Measurements from ENCODE around the gene IL12RB1. TPM values are rescaled to one million over a fixed set of nuclear protein-coding genes. Genes with fewer than 3 reads are reported as not detected.

IL12RB1 gene
- total RNA-seq, 4 donors from 2014 or later, result 0.41 to 6.5 (median 0.61) TPM; not detected in 1

DNA sequence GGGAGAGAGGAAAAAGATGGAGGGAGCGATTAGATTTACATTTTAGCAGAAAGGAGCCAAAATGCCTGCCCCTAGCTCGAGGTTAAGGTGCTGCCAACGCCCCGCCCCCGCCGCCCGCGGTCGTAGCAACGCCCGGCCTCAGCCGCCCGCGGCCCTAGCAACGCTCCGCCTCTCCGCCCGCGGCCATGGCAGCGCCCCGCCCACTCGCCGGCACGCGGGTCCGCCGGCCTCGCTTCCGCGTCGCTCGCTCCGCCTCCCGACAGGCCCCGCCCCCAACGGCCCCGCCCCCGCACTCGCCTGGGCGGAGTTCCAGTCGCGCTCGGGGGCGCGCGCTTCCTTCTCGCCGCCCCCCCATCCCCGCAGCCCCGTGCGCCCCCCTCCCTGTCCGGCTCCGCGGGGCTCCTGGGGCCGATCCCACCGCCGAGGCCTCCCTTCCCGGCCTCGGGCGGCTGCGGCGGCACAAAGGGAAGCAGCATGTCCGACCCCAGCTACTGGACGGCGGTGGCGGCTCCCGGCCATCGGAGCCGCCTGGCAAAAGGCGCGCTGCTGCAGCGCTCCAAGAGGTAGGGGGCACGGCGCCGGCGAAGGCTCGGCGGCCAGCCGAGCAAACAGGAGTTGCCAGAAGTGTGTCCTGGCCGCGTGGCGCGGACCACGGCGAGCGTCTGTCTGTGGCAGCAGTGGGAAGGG lies 31.1 kb upstream of the IL12RB1 start:
- no peaks in the 10 kb centered on the region for H3K9me3 ChIP-seq
- intact Hi-C loops (cut with DNase I; ENCODE audit: low total_unique reads), result loop anchor here (5.0 to 10.0 kb wide), 2 partner anchors 44 to 127 kb away; no protein-coding TSS in a partner anchor
- peak overlapping the region; percentile 56 to 79 for H3K27ac ChIP-seq
- peak; percentile 84 to 94 for DNase-seq
- TF ChIP-seq, protein P1, sequence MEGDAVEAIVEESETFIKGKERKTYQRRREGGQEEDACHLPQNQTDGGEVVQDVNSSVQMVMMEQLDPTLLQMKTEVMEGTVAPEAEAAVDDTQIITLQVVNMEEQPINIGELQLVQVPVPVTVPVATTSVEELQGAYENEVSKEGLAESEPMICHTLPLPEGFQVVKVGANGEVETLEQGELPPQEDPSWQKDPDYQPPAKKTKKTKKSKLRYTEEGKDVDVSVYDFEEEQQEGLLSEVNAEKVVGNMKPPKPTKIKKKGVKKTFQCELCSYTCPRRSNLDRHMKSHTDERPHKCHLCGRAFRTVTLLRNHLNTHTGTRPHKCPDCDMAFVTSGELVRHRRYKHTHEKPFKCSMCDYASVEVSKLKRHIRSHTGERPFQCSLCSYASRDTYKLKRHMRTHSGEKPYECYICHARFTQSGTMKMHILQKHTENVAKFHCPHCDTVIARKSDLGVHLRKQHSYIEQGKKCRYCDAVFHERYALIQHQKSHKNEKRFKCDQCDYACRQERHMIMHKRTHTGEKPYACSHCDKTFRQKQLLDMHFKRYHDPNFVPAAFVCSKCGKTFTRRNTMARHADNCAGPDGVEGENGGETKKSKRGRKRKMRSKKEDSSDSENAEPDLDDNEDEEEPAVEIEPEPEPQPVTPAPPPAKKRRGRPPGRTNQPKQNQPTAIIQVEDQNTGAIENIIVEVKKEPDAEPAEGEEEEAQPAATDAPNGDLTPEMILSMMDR (IDR thresholded peaks at IDR 0.05), result no peak
- TF ChIP-seq POLR2A (IDR thresholded peaks at IDR 0.05), result no peak
- no peaks in the 10 kb centered on the region for H3K36me3 ChIP-seq
- H3K4me1 ChIP-seq, result peaks cover 0 to 9% of the 10 kb centered on the region in 2 donors
- H3K27me3 ChIP-seq, result no peaks in the 10 kb centered on the region
- H3K4me3 ChIP-seq, result peak overlapping the region; percentile 53 to 77

DNA sequence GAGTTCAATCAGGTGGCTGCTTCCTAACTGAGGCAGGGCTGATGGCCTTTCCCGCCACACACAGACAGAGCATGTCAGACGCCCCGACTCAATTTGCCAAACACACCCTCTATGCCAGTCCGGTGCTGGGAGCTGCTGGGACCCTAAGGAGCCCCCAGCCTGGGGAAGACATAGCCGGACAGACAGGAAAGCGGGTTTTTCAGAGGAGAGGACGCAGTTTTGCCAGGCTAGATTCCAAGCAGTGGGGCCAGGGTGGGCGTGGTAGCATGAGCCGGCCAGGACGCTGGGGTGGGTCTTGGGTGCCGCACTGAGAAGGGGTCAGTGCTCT lies 30.6 kb upstream of the IL12RB1 start:
- intact Hi-C loops (cut with DNase I; ENCODE audit: low total_unique reads), result loop anchor here (5.0 to 10.0 kb wide), 2 partner anchors 45 to 127 kb away; no protein-coding TSS in a partner anchor
- Histone ChIP-seq H3K27ac (no peak overlapping the region), H3K9me3 (no peaks in the 10 kb centered on the region), H3K36me3 (no peaks in the 10 kb centered on the region), H3K4me3 (peak overlapping the region; percentile 14 to 77), H3K4me1 (peaks cover 0 to 9% of the 10 kb centered on the region in 2 donors), H3K27me3 (no peaks in the 10 kb centered on the region)
- no peak for TF ChIP-seq POLR2A (IDR thresholded peaks at IDR 0.05)
- TF ChIP-seq, protein P1 (IDR thresholded peaks at IDR 0.05), result no peak
- no peak for DNase-seq

DNA sequence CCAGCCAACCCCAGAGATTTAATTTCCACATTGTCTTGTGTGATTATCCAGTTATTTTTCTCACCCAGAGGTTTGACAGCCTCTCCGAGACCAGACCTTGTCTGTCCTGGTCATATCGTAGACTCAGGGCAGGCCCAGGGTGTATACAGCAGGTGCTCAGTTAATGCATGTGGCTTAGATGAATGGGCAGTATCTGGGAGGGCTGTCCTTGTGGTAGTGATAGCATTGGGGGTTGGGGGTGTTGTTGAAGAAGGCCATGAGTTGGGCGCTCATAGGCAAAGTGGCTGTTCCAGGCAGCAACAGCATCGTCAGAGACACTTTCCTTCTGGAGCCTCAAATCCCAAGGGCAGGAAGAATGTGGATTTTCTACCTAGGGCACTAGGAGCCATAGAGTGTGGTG lies 27.7 kb upstream of the IL12RB1 start:
- intact Hi-C loops (cut with DNase I; ENCODE audit: low total_unique reads), result loop anchor here (10.0 kb wide), 1 partner anchor 130 kb away; no protein-coding TSS in a partner anchor
- H3K27me3 ChIP-seq, result peaks cover 0 to 12% of the 10 kb centered on the region in 2 donors
- H3K4me3 ChIP-seq, result no peak overlapping the region
- TF ChIP-seq, protein P1 (IDR thresholded peaks at IDR 0.05), result no peak
- no peak for TF ChIP-seq POLR2A (IDR thresholded peaks at IDR 0.05)
- H3K9me3 ChIP-seq, result no peaks in the 10 kb centered on the region
- DNase-seq, result no peak
- H3K36me3 ChIP-seq, result no peaks in the 10 kb centered on the region
- peaks cover 0 to 20% of the 10 kb centered on the region in 2 donors for H3K4me1 ChIP-seq
- H3K27ac ChIP-seq, result no peak overlapping the region

DNA sequence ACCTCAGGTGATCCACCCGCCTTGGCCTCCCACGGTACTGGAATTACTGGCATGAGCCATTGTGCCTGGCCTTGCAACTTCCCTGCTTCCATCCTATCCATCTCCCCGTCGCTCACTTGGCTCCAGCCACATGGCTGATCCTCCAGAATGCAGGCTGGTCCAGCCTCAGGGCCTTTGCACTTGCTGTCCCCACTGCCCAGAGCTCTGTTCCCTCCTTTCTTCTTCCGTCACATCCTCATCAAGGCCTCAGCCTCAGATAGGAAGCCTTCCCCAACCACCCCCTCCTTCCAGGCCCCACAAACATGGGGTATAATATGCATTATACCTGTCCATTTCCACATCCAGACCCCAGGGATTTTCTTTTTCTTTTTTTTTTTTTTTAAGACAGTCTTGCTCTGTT lies 27.1 kb upstream of the IL12RB1 start:
- intact Hi-C loops (cut with DNase I; ENCODE audit: low total_unique reads), result loop anchor here (10.0 kb wide), 1 partner anchor 131 kb away; no protein-coding TSS in a partner anchor
- H3K27me3 ChIP-seq, result peaks cover 0 to 12% of the 10 kb centered on the region in 2 donors
- peaks cover 0 to 20% of the 10 kb centered on the region in 2 donors for H3K4me1 ChIP-seq
- no peaks in the 10 kb centered on the region for H3K9me3 ChIP-seq
- TF ChIP-seq, protein P1 (IDR thresholded peaks at IDR 0.05), result no peak
- TF ChIP-seq POLR2A (IDR thresholded peaks at IDR 0.05), result no peak
- H3K4me3 ChIP-seq, result no peak overlapping the region
- DNase-seq, result no peak
- no peaks in the 10 kb centered on the region for H3K36me3 ChIP-seq
- H3K27ac ChIP-seq, result no peak overlapping the region

DNA sequence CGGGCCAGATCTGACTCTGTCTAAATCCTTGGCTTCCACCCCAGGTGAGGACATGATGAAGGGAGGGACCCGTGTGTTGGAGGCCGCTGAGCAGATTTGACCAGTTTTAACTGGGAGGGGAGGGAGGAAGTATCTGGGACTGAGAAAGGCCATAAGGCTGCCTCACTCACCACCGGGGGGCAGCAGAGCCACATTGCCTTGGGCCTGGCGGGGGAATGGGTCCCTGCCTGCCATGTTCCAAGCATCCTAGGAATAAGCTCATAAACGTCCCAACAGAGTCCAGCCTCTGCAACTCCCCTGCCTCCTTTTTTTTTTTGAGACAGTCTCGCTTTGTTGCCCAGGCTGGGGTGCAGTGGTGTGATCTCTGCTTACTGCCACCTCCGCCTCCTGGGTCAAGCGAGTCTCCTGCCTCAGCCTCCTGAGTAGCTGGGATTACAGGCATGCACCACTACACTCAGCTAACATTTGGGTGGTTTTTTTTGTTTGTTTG lies 26.3 kb upstream of the IL12RB1 start:
- Histone ChIP-seq H3K9me3 (no peaks in the 10 kb centered on the region), H3K4me1 (peaks cover 0 to 18% of the 10 kb centered on the region in 2 donors), H3K4me3 (no peak overlapping the region), H3K27me3 (peaks cover 0 to 12% of the 10 kb centered on the region in 2 donors), H3K36me3 (no peaks in the 10 kb centered on the region), H3K27ac (no peak overlapping the region)
- DNase-seq, result peak; percentile 77 to 84
- intact Hi-C loops (cut with DNase I; ENCODE audit: low total_unique reads), result loop anchor here (10.0 kb wide), 1 partner anchor 132 kb away; no protein-coding TSS in a partner anchor
- TF ChIP-seq, protein P1 (IDR thresholded peaks at IDR 0.05), result peak; percentile 83 to 92 (median 86)
- TF ChIP-seq POLR2A (IDR thresholded peaks at IDR 0.05), result no peak

Measured in uterus (tissue), 4 donors.